IMR-90 (cell line): Measurements from ENCODE around the gene ZNF783. TPM values are rescaled to one million over a fixed set of nuclear protein-coding genes. Genes with fewer than 3 reads are reported as not detected.

Experiments
- ATAC-seq: fragments of 200-7000 bp; cut with Tn5 transposase; 2 replicates; pipeline ENCODE4 v1.9.1; 2020; ENCODE audit warnings: low read depth, mild to moderate bottlenecking, moderate library complexity
- BruUV-seq: library from RNA; stranded (reverse); fragments of 400-500 nt; replicated peaks from 2 replicates; lab custom pipeline; 2021; lab: Mats Ljungman, UMichigan
- CTCF ChIA-PET: fragments of 300-600 bp; formaldehyde crosslinking; extraction: SDS; loops from one replicate; lab custom pipeline; 2021; ENCODE audit warnings: antibody characterized with exemption; lab: Yijun Ruan, JAX
- POLR2A ChIA-PET: fragments of 300-600 bp; sonication (Branson Sonifier 250); formaldehyde crosslinking; loops from one replicate; lab custom pipeline; 2022; ENCODE audit warnings: antibody characterized with exemption; ENCODE audit not compliant: unreplicated experiment; lab: Charles Lee
- DNase-seq: peaks from one replicate; pipeline ENCODE4 v3.0.0; 2013
- H2AFZ ChIP-seq: replicated peaks from 2 replicates; pipeline ENCODE3; 2013; ENCODE audit warnings: low read length, mild to moderate bottlenecking; ENCODE audit not compliant: poor library complexity
- H2AK5ac ChIP-seq: 2 replicates; pipeline ENCODE4 v1.6.1; 2013; ENCODE audit warnings: low read depth, low read length, inconsistent platforms
- H2AK9ac ChIP-seq: replicated peaks from 2 replicates; pipeline ENCODE3; 2013; ENCODE audit warnings: mild to moderate bottlenecking, low read depth, low read length, moderate library complexity; ENCODE audit not compliant: poor library complexity
- H2BK120ac ChIP-seq: 2 replicates; pipeline ENCODE4 v1.6.1; 2013; ENCODE audit warnings: low read depth, low read length, inconsistent platforms
- H2BK15ac ChIP-seq: 3 replicates; pipeline ENCODE4 v1.6.1; 2013; ENCODE audit warnings: low read depth, low read length, inconsistent platforms
- H2BK20ac ChIP-seq: 2 replicates; pipeline ENCODE4 v1.6.1; 2013; ENCODE audit warnings: low read depth, mild to moderate bottlenecking, inconsistent platforms, low read length, moderate library complexity
- H2BK5ac ChIP-seq: 2 replicates; pipeline ENCODE4 v1.6.1; 2013; ENCODE audit warnings: mild to moderate bottlenecking, low read depth, low read length, inconsistent platforms; ENCODE audit not compliant: poor library complexity, severe bottlenecking
- H3K14ac ChIP-seq: replicated peaks from 2 replicates; pipeline ENCODE4 v1.6.1; 2013; ENCODE audit warnings: low read depth, low read length, inconsistent platforms
- H3K18ac ChIP-seq: 2 replicates; pipeline ENCODE4 v1.6.1; 2013; ENCODE audit warnings: low read depth, low read length, control low read depth
- H3K23ac ChIP-seq: 2 replicates; pipeline ENCODE4 v1.6.1; 2013; ENCODE audit warnings: low read depth, low read length, inconsistent platforms
- H3K27ac ChIP-seq: 2 replicates; pipeline ENCODE4 v1.5.1; 2013; ENCODE audit warnings: mild to moderate bottlenecking, control low read depth, low read length; ENCODE audit not compliant: insufficient read depth
- H3K27me3 ChIP-seq: 2 replicates; pipeline ENCODE4 v1.6.1; 2013; ENCODE audit warnings: low read length; ENCODE audit not compliant: control insufficient read depth, insufficient read depth
- H3K36me3 ChIP-seq: 2 replicates; pipeline ENCODE4 v1.6.1; 2013; ENCODE audit warnings: low read length, mixed read lengths; ENCODE audit not compliant: control insufficient read depth, insufficient read depth
- H3K4ac ChIP-seq: 2 replicates; pipeline ENCODE4 v1.6.1; 2013; ENCODE audit warnings: low read depth, low read length, inconsistent platforms
- H3K4me1 ChIP-seq: 2 replicates; pipeline ENCODE4 v1.6.1; 2013; ENCODE audit warnings: low read length, mixed read lengths; ENCODE audit not compliant: control insufficient read depth, insufficient read depth
- H3K4me2 ChIP-seq: 2 replicates; pipeline ENCODE4 v1.6.1; 2013; ENCODE audit warnings: low read depth, mild to moderate bottlenecking, control low read depth, low read length, moderate library complexity
- H3K4me3 ChIP-seq: 2 replicates; pipeline ENCODE4 v1.5.1; 2013; ENCODE audit warnings: low read depth, mild to moderate bottlenecking, control low read depth, low read length, moderate library complexity; ENCODE audit not compliant: insufficient read depth
- H3K56ac ChIP-seq: 2 replicates; pipeline ENCODE4 v1.6.1; 2013; ENCODE audit warnings: low read length, inconsistent platforms; ENCODE audit not compliant: insufficient read depth; ENCODE audit errors: extremely low read depth
- H3K79me1 ChIP-seq, 2 experiments: 2 replicates each; pipeline ENCODE4 v1.6.1; 2013; ENCODE audit warnings: low read length in 2 of 2, inconsistent platforms in 1 of 2, low read depth in 1 of 2
- H3K9ac ChIP-seq: 2 replicates; pipeline ENCODE4 v1.6.1; 2013; ENCODE audit warnings: low read depth, low read length, control low read depth
- H3K9me1 ChIP-seq: 2 replicates; pipeline ENCODE4 v1.6.1; 2013; ENCODE audit warnings: low read length, inconsistent platforms; ENCODE audit not compliant: insufficient read depth
- H3K9me3 ChIP-seq: 2 replicates; pipeline ENCODE4 v1.6.1; 2013; ENCODE audit warnings: low read length; ENCODE audit not compliant: control insufficient read depth, insufficient read depth
- H4K20me1 ChIP-seq: 2 replicates; pipeline ENCODE4 v1.6.1; 2013; ENCODE audit warnings: low read length, inconsistent platforms; ENCODE audit not compliant: insufficient read depth
- H4K5ac ChIP-seq: 2 replicates; pipeline ENCODE4 v1.6.1; 2013; ENCODE audit warnings: mild to moderate bottlenecking, low read depth, low read length, control low read depth
- H4K8ac ChIP-seq, 2 experiments: 2 replicates each; pipeline ENCODE4 v1.6.1; 2013; ENCODE audit warnings: low read depth in 2 of 2, low read length in 2 of 2, control low read depth in 1 of 2, inconsistent platforms in 1 of 2
- H4K91ac ChIP-seq: 2 replicates; pipeline ENCODE4 v1.6.1; 2013; ENCODE audit warnings: low read depth, low read length, inconsistent platforms; ENCODE audit not compliant: insufficient read depth
- BHLHE40 ChIP-seq: fragments of 150-350 bp; IDR thresholded peaks from 2 replicates; pipeline ENCODE4 v1.6.1; 2016; ENCODE audit warnings: mild to moderate bottlenecking, low read depth, low read length
- CEBPB ChIP-seq: IDR thresholded peaks from 2 replicates; pipeline ENCODE4 v1.6.1; 2012; ENCODE audit warnings: low read depth, low read length, improper control_type of control experiment
- CHD1 ChIP-seq: IDR thresholded peaks from 2 replicates; pipeline ENCODE4 v1.6.1; 2012; ENCODE audit warnings: low read depth, low read length, improper control_type of control experiment
- ELK1 ChIP-seq: fragments of 150-350 bp; IDR thresholded peaks from 2 replicates; pipeline ENCODE4 v1.6.1; 2016; ENCODE audit warnings: low read depth, mild to moderate bottlenecking, low read length, moderate library complexity, borderline replicate concordance
- FOS ChIP-seq: fragments of 150-350 bp; IDR thresholded peaks from 2 replicates; pipeline ENCODE4 v1.6.1; 2016; ENCODE audit warnings: low read depth, low read length
- MAFK ChIP-seq: IDR thresholded peaks from 2 replicates; pipeline ENCODE4 v1.6.1; 2012; ENCODE audit warnings: low read depth, low read length, improper control_type of control experiment
- MAZ ChIP-seq: IDR thresholded peaks from 2 replicates; pipeline ENCODE4 v1.6.1; 2012; ENCODE audit warnings: low read depth, mild to moderate bottlenecking, low read length, improper control_type of control experiment, moderate library complexity, borderline replicate concordance
- MXI1 ChIP-seq: IDR thresholded peaks from 2 replicates; pipeline ENCODE4 v1.6.1; 2012; ENCODE audit warnings: low read depth, mild to moderate bottlenecking, low read length, moderate library complexity, borderline replicate concordance
- NFE2L2 ChIP-seq: fragments of 150-350 bp; IDR thresholded peaks from 2 replicates; pipeline ENCODE4 v1.6.1; 2016; ENCODE audit warnings: low read depth, mild to moderate bottlenecking, low read length
- POLR2A ChIP-seq: IDR thresholded peaks from 2 replicates; pipeline ENCODE4 v1.6.1; 2012; ENCODE audit warnings: mild to moderate bottlenecking, low read depth, low read length
- RAD21 ChIP-seq: IDR thresholded peaks from 2 replicates; pipeline ENCODE4 v1.6.1; 2012; ENCODE audit warnings: low read length, improper control_type of control experiment
- RCOR1 ChIP-seq: IDR thresholded peaks from 2 replicates; pipeline ENCODE4 v1.6.1; 2012; ENCODE audit warnings: mild to moderate bottlenecking, low read length, improper control_type of control experiment; ENCODE audit not compliant: insufficient replicate concordance
- RFX5 ChIP-seq: IDR thresholded peaks from 2 replicates; pipeline ENCODE4 v1.8.0; 2012; ENCODE audit warnings: low read depth, mild to moderate bottlenecking, low read length, moderate library complexity
- SMC3 ChIP-seq: fragments of 150-350 bp; IDR thresholded peaks from 2 replicates; pipeline ENCODE4 v1.6.1; 2016; ENCODE audit warnings: low read depth, mild to moderate bottlenecking, antibody characterized with exemption, low read length, moderate library complexity
- USF2 ChIP-seq: fragments of 150-350 bp; IDR thresholded peaks from 2 replicates; pipeline ENCODE4 v1.6.1; 2017; ENCODE audit warnings: mild to moderate bottlenecking, antibody characterized with exemption, low read length, low read depth
- WGBS, 2 experiments: methylation state at CpG; one replicate each; pipeline versions ENCODE4 v1.1.5 to v1.1.7; 2013; ENCODE audit warnings: missing lambda C conversion rate in 2 of 2; ENCODE audit not compliant: insufficient read length in 1 of 2; ENCODE audit errors: extremely low coverage in 2 of 2; 5-methylcytosine and 5-hydroxymethylcytosine counted together
- dilution Hi-C: fragments of 300-500 bp; cut with HindIII; formaldehyde crosslinking; loops from one replicate; pipeline ENCODE4 v1.14.3; 2018; ENCODE audit warnings: low sequenced_read_pairs; ENCODE audit not compliant: unreplicated experiment
- in situ Hi-C: fragments of 300-500 bp; cut with MboI; formaldehyde crosslinking; loops from 3 replicates; pipeline ENCODE4 v1.14.3; 2019; ENCODE audit warnings: low sequenced_read_pairs, inconsistent platforms, mixed read lengths
- intact Hi-C: fragments of 100-400 bp; cut with micrococcal nuclease; formaldehyde crosslinking; loops from 2 replicates; pipeline ENCODE4 v1.10.0; 2022
- polyA plus RNA-seq, 3 experiments: library from polyadenylated mRNA; depleted of rRNA; stranded (reverse); fragments of >200 nt; gene quantifications; 2 replicates each; pipeline ENCODE4 v1.2.3, GENCODE V29; 2012; ENCODE audit warnings: low replicate concordance in 1 of 3
- total RNA-seq: library from RNA; depleted of rRNA; stranded (reverse); fragments of >200 nt; gene quantifications from 2 replicates; pipeline ENCODE4 v1.2.3, GENCODE V29; 2012
- TF ChIP-seq, protein P1 (sequence below): conservative IDR thresholded peaks from 2 replicates; pipeline ENCODE4 v1.5.1; 2012; ENCODE audit warnings: mild to moderate bottlenecking, low read depth, low read length, improper control_type of control experiment

ZNF783 gene
- total and polyA plus RNA-seq, 2 of the 4 experiments (the other 2 are of a cell fraction), result 2.3 to 7.2 TPM

DNA sequence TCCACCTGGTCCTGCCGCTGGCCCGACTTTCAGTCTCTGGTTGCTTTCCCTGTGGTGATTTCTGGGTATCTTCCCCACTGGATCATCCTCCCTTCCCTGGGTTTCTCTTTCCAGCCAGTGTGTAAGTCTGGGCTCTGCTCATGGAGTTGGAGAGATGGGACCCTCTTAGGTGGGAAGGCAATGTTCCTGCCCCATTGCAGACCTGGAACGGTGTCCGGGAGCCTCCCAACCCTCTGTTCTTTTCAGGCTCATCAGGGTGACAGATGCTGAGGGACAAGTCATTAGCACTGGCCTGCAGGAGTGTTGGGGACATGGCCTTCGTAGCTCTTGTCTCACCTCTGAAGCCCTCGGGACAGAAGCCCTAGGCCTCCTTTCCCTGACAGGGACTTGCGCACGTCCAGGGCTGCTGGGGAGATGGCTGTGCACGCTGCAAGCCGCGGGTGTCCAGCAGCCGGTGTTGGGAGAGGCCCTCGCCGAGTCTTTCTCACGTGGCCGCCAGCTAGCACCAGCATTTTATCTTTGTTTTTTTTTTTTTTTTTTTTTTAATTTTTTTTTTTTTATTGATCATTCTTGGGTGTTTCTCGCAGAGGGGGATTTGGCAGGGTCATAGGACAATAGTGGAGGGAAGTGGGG lies 17.2 kb downstream of the ZNF783 start:
- H3K9me3 ChIP-seq, result no peaks in the 10 kb centered on the region
- H2BK15ac ChIP-seq, result no peak overlapping the region
- H3K23ac ChIP-seq, result no peak overlapping the region
- H3K9me1 ChIP-seq, result 0 out of 2 replicates have a peak, but pooled peaks cover 5% of the 10 kb centered on the region
- no peak overlapping the region for H4K8ac ChIP-seq
- no peak overlapping the region for H3K18ac ChIP-seq
- dilution Hi-C loops (no loop called here), in situ Hi-C loops (no loop called here), intact Hi-C loops (no loop called here)
- no peak overlapping the region for H3K4ac ChIP-seq
- H3K27ac ChIP-seq, result no peak overlapping the region
- no peak overlapping the region for H4K91ac ChIP-seq
- POLR2A ChIA-PET, result interaction anchor here (0.5 kb wide), 1 partner anchor 132 kb away, joined by 3 read pairs; no protein-coding TSS in a partner anchor
- H2BK5ac ChIP-seq, result no peak overlapping the region
- no peak overlapping the region for H3K4me2 ChIP-seq
- H4K5ac ChIP-seq, result no peak overlapping the region
- no peak overlapping the region for H3K14ac ChIP-seq
- no peak overlapping the region for H2BK20ac ChIP-seq
- peaks cover 44% of the 10 kb centered on the region for H3K36me3 ChIP-seq
- H4K20me1 ChIP-seq, result no peaks in the 10 kb centered on the region; the same call in 1 of the 2 replicates
- no peak overlapping the region for H3K4me3 ChIP-seq
- no TSS peak for BruUV-seq
- CTCF ChIA-PET, result no interaction called here
- H2BK120ac ChIP-seq, result no peak overlapping the region
- H3K27me3 ChIP-seq, result no peaks in the 10 kb centered on the region
- H3K9ac ChIP-seq, result no peak overlapping the region
- no peak overlapping the region for H2AK5ac ChIP-seq
- 88% methylated on average over 4 of the region's 17 CpGs; no CpG with 5 or more reads in 1 of the 2 experiments for WGBS, 2 experiments
- no peak for DNase-seq
- H3K79me1 ChIP-seq, result no peaks in the 10 kb centered on the region; a peak in 1 of 4 replicates
- TF ChIP-seq NFE2L2 (no peak), CHD1 (no peak), MXI1 (no peak), RAD21 (no peak), ELK1 (no peak), MAZ (no peak), FOS (no peak), CEBPB (no peak), MAFK (no peak), RFX5 (no peak), USF2 (no peak), POLR2A (no peak), RCOR1 (no peak), SMC3 (no peak), BHLHE40 (no peak)
- TF ChIP-seq, protein P1, sequence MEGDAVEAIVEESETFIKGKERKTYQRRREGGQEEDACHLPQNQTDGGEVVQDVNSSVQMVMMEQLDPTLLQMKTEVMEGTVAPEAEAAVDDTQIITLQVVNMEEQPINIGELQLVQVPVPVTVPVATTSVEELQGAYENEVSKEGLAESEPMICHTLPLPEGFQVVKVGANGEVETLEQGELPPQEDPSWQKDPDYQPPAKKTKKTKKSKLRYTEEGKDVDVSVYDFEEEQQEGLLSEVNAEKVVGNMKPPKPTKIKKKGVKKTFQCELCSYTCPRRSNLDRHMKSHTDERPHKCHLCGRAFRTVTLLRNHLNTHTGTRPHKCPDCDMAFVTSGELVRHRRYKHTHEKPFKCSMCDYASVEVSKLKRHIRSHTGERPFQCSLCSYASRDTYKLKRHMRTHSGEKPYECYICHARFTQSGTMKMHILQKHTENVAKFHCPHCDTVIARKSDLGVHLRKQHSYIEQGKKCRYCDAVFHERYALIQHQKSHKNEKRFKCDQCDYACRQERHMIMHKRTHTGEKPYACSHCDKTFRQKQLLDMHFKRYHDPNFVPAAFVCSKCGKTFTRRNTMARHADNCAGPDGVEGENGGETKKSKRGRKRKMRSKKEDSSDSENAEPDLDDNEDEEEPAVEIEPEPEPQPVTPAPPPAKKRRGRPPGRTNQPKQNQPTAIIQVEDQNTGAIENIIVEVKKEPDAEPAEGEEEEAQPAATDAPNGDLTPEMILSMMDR, result no peak
- no peaks in the 10 kb centered on the region for H3K4me1 ChIP-seq
- no peak for ATAC-seq
- H3K56ac ChIP-seq, result no peak overlapping the region
- H2AK9ac ChIP-seq, result no peak overlapping the region
- no peak overlapping the region for H2AFZ ChIP-seq
